ENCODE results near the gene CNGA4.

DNA sequence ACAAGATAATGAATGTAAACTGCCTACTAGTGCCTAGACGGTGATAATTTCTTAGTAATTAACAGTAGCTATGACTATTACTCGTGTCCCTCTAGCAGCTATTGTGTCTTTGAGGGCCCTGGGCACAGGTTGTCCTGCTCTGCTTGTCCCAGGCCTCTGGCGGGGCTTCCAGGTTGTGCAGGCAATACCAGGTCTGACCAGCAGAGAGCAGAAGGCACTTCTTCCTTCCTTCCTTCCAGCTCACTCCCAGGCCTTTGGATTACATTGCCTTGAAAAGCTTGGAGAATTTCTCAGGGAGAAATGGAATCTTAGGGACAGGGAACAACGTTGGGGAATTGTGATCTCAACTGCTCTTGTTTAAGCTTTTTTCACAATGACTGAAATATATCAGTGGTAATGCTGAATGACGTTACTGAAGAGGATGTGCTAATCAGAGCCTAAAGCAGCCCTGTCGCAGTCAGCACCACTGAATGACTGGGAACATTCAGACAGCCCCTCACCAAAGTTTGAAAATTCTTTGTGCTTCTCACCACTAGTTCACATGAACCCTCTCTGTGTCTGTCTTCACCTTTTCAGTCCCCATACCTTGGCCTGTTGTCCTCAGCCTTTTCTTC lies 12.3 kb downstream of the CNGA4 start:
- TF ChIP-seq, protein P1, sequence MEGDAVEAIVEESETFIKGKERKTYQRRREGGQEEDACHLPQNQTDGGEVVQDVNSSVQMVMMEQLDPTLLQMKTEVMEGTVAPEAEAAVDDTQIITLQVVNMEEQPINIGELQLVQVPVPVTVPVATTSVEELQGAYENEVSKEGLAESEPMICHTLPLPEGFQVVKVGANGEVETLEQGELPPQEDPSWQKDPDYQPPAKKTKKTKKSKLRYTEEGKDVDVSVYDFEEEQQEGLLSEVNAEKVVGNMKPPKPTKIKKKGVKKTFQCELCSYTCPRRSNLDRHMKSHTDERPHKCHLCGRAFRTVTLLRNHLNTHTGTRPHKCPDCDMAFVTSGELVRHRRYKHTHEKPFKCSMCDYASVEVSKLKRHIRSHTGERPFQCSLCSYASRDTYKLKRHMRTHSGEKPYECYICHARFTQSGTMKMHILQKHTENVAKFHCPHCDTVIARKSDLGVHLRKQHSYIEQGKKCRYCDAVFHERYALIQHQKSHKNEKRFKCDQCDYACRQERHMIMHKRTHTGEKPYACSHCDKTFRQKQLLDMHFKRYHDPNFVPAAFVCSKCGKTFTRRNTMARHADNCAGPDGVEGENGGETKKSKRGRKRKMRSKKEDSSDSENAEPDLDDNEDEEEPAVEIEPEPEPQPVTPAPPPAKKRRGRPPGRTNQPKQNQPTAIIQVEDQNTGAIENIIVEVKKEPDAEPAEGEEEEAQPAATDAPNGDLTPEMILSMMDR (IDR thresholded peaks at IDR 0.05; ENCODE audit: low read length), result peak; percentile 89
- TF ChIP-seq EZH2 (IDR thresholded peaks at IDR 0.05; ENCODE audit: borderline replicate concordance, low read length), result no peak

Measured in OCI-LY1 (cell line).